Forelimb muscle (tissue), 1 donor: ENCODE data around the gene IDH2. TPM values are rescaled to one million over a fixed set of nuclear protein-coding genes. Genes with fewer than 3 reads are reported as not detected.
A peak's percentile ranks its signal among the peaks of the same experiment; 100 is the strongest.
"Not testable (repeated sequence)": the region's sequence is repeated elsewhere in the genome, so short reads cannot be mapped to it uniquely, and the experiment has no call there.

Source experiments
- DNase-seq: peaks from one replicate; pipeline ENCODE4 v3.0.0-alpha.2; 2013; ENCODE audit warnings: low read depth
- polyA plus RNA-seq: library from polyadenylated mRNA; unstranded; fragments of 120-200 nt; gene quantifications from one replicate; pipeline ENCODE4 v1.2.1, GENCODE V29; 2013; ENCODE audit not compliant: insufficient read length

IDH2 gene
- polyA plus RNA-seq, 1 donor: 281 TPM

DNA sequence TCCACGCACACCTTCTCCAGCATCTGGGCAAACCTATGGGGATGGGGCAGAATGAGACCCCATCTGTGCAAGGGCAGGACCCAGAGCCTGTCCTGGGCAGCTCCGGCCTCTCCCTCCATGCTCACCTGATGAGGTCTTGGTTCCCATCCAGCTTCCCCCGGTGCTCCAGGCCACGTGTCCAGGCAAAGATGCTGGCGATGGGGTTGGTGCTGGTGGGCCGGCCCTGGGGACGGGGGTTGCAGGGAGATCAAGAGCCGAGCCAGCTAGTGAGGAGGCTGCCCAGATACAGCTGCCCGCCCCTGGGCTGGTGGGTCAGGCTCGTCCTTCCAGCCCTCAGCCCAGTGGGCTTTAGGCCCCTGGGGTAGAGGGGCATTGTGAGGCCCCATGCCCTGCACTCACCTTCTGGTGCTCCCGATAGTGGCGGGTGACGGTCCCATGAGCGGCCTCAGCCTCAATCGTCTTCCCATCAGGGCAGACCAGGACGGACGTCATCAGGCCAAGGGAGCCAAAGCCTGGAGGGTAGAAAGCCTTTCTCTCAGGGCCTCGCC is 17.3 kb downstream of the IDH2 start:
- no peak for DNase-seq

GRCh38 chr15:90083954-90084607 is 18.2 kb downstream of the IDH2 start:
- no peak for DNase-seq

- DNase-seq: no peak
Observed at GRCh38 chr15:90083419-90083818, 18.8 kb downstream of the IDH2 start.

DNA sequence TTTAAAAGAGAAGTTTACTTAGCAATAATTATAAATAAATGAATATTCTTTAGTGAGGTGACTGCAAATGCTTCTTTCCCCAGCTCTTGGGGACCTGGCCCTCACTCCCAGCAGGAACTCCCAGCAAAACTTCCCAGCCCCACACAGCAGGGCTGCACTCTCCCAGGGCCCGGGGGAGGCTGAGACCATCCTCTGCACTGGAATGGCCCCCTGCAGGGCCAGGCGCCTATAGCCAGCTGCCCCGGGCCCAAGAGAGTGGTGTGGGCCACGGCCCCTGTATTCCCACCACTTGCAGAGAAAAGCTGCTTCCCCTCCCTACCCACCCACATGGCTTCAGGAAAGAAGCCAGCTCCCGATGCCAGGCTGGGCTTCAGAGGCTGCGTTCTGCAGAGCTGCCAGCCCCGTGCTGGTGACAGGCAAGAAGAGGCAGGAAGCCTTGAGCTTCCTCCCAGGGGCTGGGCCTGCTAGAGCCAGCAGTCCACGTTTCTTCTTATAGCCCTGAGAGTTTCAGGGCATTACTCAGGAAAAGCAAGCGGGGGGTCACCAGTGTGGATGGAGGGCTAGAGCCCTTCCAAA is 20.0 kb downstream of the IDH2 start:
- no peak for DNase-seq

- DNase-seq: no peak
Observed at GRCh38 chr15:90080818-90081393, 21.4 kb downstream of the IDH2 start.

- no peak for DNase-seq
Observed at GRCh38 chr15:90080458-90080755, 21.9 kb downstream of the IDH2 start.

GRCh38 chr15:90079619-90080457 is 22.4 kb downstream of the IDH2 start:
- DNase-seq: no peak

DNA sequence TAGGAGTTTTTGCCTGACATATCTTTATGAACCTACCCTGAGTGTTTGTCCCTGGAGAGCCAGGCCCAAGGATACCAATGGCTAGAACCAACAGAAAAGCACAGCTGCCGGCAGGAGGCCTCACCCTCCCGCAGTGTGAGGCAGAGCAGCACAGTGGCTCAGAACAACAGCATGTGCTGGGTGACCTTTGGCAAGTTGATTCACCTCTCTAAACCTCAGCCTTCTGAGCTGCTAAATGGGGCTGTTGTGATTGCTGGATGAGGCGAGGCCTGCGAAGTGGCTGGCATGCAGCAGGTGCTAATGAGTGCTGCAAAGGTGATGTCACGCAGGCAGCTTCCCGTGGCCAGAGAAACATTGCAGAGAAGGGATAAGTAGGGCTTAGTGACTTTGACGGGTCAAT is 23.3 kb downstream of the IDH2 start:
- no peak for DNase-seq

- no peak for DNase-seq
Observed at GRCh38 chr15:90076716-90077115, 25.6 kb downstream of the IDH2 start.

GRCh38 chr15:90075420-90076289 is 26.6 kb downstream of the IDH2 start:
- no peak for DNase-seq

DNA sequence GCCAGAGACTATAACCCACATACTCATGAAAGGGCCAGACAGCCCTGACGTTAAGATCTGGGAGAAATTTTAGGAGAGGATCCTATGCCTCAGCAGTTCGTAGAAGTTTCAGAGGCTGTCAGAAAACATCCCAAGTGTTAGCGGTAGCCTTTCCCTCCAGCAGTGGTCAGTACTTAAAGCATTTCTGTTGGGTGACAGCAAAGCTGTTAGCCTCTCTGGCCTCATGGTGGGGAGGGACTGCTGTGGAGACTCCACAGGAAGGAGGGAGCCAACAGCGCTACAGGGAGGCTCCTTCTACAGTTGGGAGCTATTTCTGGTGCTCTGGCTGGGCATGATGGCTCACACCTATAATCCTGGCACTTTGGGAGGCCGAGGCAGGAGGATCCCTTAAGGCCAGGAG is 27.4 kb downstream of the IDH2 start:
- DNase-seq: no peak

GRCh38 chr15:90074023-90074422 is 28.2 kb downstream of the IDH2 start:
- no peak for DNase-seq

- DNase-seq: no peak
Observed at GRCh38 chr15:90072978-90073640, 29.2 kb downstream of the IDH2 start.

DNA sequence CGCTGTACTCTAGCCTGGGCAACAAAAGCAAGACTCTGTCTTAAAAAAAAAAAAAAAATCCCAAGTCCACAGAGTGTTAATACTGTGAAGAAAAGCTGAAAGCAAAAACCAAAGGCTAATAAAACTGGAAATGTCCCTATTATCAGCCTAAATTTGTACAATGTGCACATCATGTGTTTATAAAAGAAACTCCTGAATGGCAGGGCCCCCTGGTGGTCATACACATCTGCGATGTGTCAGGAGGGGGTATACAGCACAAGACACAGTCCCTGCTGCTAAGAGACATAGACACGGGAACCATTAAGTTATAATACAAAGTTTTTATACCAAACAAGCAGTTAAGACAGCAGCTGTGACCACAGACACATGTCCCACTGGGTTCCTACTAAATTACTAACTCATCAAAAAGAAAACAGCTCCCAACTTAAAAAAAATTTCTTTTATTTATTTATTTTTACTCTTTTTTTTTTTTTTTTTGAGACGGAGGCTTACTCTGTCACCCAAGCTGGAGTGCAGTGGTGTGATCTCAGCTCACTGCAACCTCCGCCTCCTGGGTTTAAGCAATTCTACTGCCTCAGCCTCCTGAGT is 31.0 kb downstream of the IDH2 start:
- DNase-seq: peak; percentile 55

DNA sequence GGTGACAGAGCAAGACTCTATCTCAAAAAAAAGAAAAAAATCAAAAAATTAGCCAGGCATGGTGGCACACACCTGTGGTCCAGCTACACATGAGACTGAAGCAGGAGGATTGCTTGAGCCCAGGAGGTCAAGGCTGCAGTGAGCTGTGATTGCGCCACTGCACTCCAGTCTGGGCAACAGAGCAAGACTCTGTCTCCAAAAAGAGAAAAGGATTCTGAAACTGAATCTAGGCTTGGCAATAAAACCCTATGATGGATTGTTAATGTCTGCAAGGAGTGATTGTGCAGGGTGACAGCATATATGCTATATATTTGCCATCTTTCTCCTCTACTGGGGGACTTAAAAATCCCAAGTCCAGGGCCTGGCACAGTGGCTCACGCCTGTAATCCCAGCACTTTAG is 31.6 kb downstream of the IDH2 start:
- DNase-seq: not testable (repeated sequence)

GRCh38 chr15:90067953-90068606 is 34.2 kb downstream of the IDH2 start:
- DNase-seq: no peak

DNA sequence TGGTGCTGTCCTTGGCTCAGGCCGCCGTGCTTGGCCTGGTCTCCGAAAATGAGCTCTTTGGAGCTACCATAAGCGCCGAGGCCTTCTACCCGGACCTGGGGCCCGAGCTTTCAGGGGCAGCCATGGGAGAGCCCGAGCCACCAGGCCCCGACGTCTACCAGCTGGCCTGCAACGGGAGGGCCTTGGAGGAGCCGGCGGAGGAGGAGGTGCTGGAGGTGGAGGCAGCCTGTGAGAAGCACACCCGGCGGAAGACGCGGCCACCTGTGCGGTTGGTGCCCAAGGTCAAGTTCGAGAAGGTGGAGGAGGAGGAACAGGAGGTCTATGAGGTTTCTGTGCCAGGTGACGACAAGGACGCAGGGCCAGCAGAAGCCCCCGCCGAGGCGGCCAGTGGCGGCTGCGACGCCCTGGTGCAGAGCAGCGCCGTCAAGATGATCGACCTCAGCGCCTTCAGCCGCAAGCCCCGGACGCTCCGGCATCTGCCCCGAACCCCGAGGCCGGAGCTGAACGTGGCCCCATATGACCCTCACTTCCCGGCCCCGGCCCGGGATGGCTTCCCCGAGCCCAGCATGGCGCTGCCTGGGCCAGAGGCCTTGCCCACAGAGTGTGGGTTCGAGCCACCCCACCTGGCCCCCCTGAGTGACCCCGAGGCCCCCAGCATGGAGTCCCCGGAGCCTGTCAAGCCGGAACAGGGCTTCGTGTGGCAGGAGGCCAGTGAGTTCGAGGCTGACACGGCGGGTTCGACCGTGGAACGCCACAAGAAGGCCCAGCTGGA is 34.9 kb downstream of the IDH2 start:
- no peak for DNase-seq

DNA sequence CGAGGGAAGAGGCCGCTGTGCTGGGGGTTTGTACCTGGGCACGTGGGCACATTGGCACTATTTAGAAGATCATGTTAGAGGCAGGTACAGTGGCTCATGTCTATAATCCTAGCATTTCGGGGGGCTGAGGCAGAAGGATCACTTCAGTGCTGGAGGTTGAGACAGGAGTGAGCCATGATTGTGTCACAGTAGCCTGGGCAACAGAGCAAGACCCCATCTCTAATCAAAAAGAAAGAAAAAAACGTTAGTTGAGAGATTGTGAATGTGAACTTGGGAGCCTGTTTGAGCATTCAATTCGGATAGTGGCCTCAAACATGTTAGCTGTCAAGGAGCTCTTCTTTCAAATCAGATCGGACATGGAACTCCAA is 36.6 kb downstream of the IDH2 start:
- DNase-seq: no peak
